Nephron (organoid): Measurements from ENCODE around the gene IGF2R.
"Not testable (repeated sequence)": the region's sequence is repeated elsewhere in the genome, so short reads cannot be mapped to it uniquely, and the experiment has no call there.

Source experiments
- H3K27ac Mint-ChIP-seq, 3 experiments: 2 replicates each; pipeline ENCODE4 v1.8.0; 2020; ENCODE audit warnings: mixed read lengths in 3 of 3, mild to moderate bottlenecking in 2 of 3, moderate library complexity in 1 of 3
- H3K27me3 Mint-ChIP-seq: 2 replicates; pipeline ENCODE4 v1.8.0; 2021; ENCODE audit warnings: low read depth, mild to moderate bottlenecking, moderate library complexity, mixed read lengths
- H3K36me3 Mint-ChIP-seq: 2 replicates; pipeline ENCODE4 v1.8.0; 2020; ENCODE audit warnings: low read depth, mixed read lengths
- H3K4me1 Mint-ChIP-seq: 2 replicates; pipeline ENCODE4 v1.8.0; 2020; ENCODE audit warnings: mixed read lengths
- H3K4me3 Mint-ChIP-seq, 3 experiments: 2 replicates each; pipeline ENCODE4 v1.8.0; 2020; ENCODE audit warnings: mild to moderate bottlenecking in 3 of 3, mixed read lengths in 3 of 3, moderate library complexity in 2 of 3
- H3K9me3 Mint-ChIP-seq: 2 replicates; pipeline ENCODE4 v1.8.0; 2020; ENCODE audit warnings: mixed read lengths
- CTCF ChIP-seq, 3 experiments: fragments of 200-600 bp; sonication (generic); IDR thresholded peaks; one replicate each; pipeline ENCODE4 v1.5.0; 2021; ENCODE audit warnings: antibody characterized with exemption in 3 of 3; ENCODE audit not compliant: unreplicated experiment in 3 of 3

IGF2R gene

GRCh38 chr6:160121981-160122380, 153.1 kb downstream of the IGF2R start:
- Mint-ChIP-seq H3K4me1 (no peaks in the 10 kb centered on the region), H3K36me3 (peaks cover 26% of the 10 kb centered on the region), H3K4me3 (no peak overlapping the region), H3K27me3 (peaks cover 3% of the 10 kb centered on the region), H3K9me3 (no peaks in the 10 kb centered on the region), H3K27ac (no peak overlapping the region)
- TF ChIP-seq CTCF (IDR thresholded peaks at IDR 0.05; ENCODE audit: unreplicated experiment in 3 of 3): no peak

- no peak overlapping the region for H3K4me3 Mint-ChIP-seq
Observed at GRCh38 chr6:160122744-160123143, 153.9 kb downstream of the IGF2R start.

GRCh38 chr6:160124007-160124406, 155.1 kb downstream of the IGF2R start:
- H3K36me3 Mint-ChIP-seq: peaks cover 19% of the 10 kb centered on the region
- no peak overlapping the region for H3K4me3 Mint-ChIP-seq
- no peaks in the 10 kb centered on the region for H3K9me3 Mint-ChIP-seq
- no peaks in the 10 kb centered on the region for H3K27me3 Mint-ChIP-seq
- no peaks in the 10 kb centered on the region for H3K4me1 Mint-ChIP-seq
- no peak for TF ChIP-seq CTCF (IDR thresholded peaks at IDR 0.05; ENCODE audit: unreplicated experiment in 3 of 3)
- no peak overlapping the region for H3K27ac Mint-ChIP-seq

More at GRCh38 chr6:160122744-160123143, 153.9 kb downstream of the IGF2R start:
- Mint-ChIP-seq H3K27ac (no peak overlapping the region), H3K27me3 (peaks cover 2% of the 10 kb centered on the region), H3K9me3 (no peaks in the 10 kb centered on the region), H3K4me1 (no peaks in the 10 kb centered on the region), H3K36me3 (peaks cover 21% of the 10 kb centered on the region)
- no peak for TF ChIP-seq CTCF (IDR thresholded peaks at IDR 0.05; ENCODE audit: unreplicated experiment in 3 of 3)

- Mint-ChIP-seq H3K4me3 (no peak overlapping the region), H3K36me3 (peaks cover 17% of the 10 kb centered on the region), H3K27me3 (no peaks in the 10 kb centered on the region), H3K4me1 (no peaks in the 10 kb centered on the region), H3K9me3 (no peaks in the 10 kb centered on the region), H3K27ac (peak overlapping the region in 2 of 3 experiments; percentile 31 to 90)
- no peak for TF ChIP-seq CTCF (IDR thresholded peaks at IDR 0.05; ENCODE audit: unreplicated experiment in 3 of 3)
Observed at GRCh38 chr6:160124605-160125004, 155.7 kb downstream of the IGF2R start.

GRCh38 chr6:160125105-160125504, 156.2 kb downstream of the IGF2R start:
- H3K4me1 Mint-ChIP-seq, H3K4me3 Mint-ChIP-seq, H3K27me3 Mint-ChIP-seq, H3K9me3 Mint-ChIP-seq: not testable (repeated sequence)
- H3K36me3 Mint-ChIP-seq: peaks cover 17% of the 10 kb centered on the region
- H3K27ac Mint-ChIP-seq: peak overlapping the region in 2 of 3 experiments; percentile 31 to 90

- H3K27me3 Mint-ChIP-seq: no peaks in the 10 kb centered on the region
- H3K36me3 Mint-ChIP-seq: peaks cover 17% of the 10 kb centered on the region
- H3K9me3 Mint-ChIP-seq: no peaks in the 10 kb centered on the region
- TF ChIP-seq CTCF (IDR thresholded peaks at IDR 0.05; ENCODE audit: unreplicated experiment in 3 of 3): no peak
- no peak overlapping the region for H3K4me3 Mint-ChIP-seq
- no peaks in the 10 kb centered on the region for H3K4me1 Mint-ChIP-seq
- H3K27ac Mint-ChIP-seq: peak overlapping the region in 1 of 3 experiments; percentile 46
Observed at GRCh38 chr6:160127270-160128124, 158.6 kb downstream of the IGF2R start.
